DND-41 (cell line): ENCODE results near the gene ZDHHC18.

Source experiments
- ATAC-seq: fragments of 200-7000 bp; cut with Tn5 transposase; 3 replicates; pipeline ENCODE4 v1.9.1; 2021; ENCODE audit warnings: low read depth; ENCODE audit not compliant: insufficient read depth
- DNase-seq: peaks from one replicate; pipeline ENCODE4 v3.0.0-alpha.2; 2020
- H2AFZ ChIP-seq: 2 replicates; pipeline ENCODE4 v1.6.0; 2012; ENCODE audit warnings: low read depth, low read length
- H3K27ac ChIP-seq: 2 replicates; pipeline ENCODE4 v1.5.1; 2012; ENCODE audit warnings: low read length, inconsistent platforms
- H3K27me3 ChIP-seq: fragments of 200-600 bp; sonication (generic); 2 replicates; pipeline ENCODE4 v1.6.0; 2012; ENCODE audit warnings: low read length, mild to moderate bottlenecking, inconsistent platforms; ENCODE audit not compliant: insufficient read depth, poor library complexity
- H3K36me3 ChIP-seq: 2 replicates; pipeline ENCODE4 v1.5.1; 2012; ENCODE audit warnings: low read length, inconsistent platforms; ENCODE audit not compliant: insufficient read depth
- H3K4me1 ChIP-seq: 2 replicates; pipeline ENCODE4 v1.5.1; 2012; ENCODE audit warnings: mild to moderate bottlenecking, low read length; ENCODE audit not compliant: insufficient read depth
- H3K4me2 ChIP-seq: 2 replicates; pipeline ENCODE4 v1.6.0; 2012; ENCODE audit warnings: mild to moderate bottlenecking, moderate library complexity, low read length, inconsistent platforms; ENCODE audit not compliant: insufficient read depth
- H3K4me3 ChIP-seq, 2 experiments: fragments of 200-600 bp in 1 of 2; shearing (Covaris generic) in 1 of 2; 2 replicates each; pipeline ENCODE4 v1.5.1; 2012 to 2016; ENCODE audit warnings: inconsistent platforms in 2 of 2, low read length in 2 of 2, mild to moderate bottlenecking in 2 of 2, low read depth in 1 of 2, moderate library complexity in 1 of 2
- H3K79me2 ChIP-seq: 2 replicates; pipeline ENCODE4 v1.6.0; 2012; ENCODE audit warnings: low read length, inconsistent platforms; ENCODE audit not compliant: insufficient read depth
- H3K9ac ChIP-seq: 2 replicates; pipeline ENCODE4 v1.6.0; 2012; ENCODE audit warnings: low read depth, mild to moderate bottlenecking, inconsistent platforms, low read length, moderate library complexity
- H3K9me3 ChIP-seq: 2 replicates; pipeline ENCODE4 v1.5.1; 2012; ENCODE audit warnings: low read length, moderate library complexity, mild to moderate bottlenecking, inconsistent platforms; ENCODE audit not compliant: insufficient read depth, severe bottlenecking
- H4K20me1 ChIP-seq: 2 replicates; pipeline ENCODE4 v1.6.0; 2012; ENCODE audit warnings: low read length; ENCODE audit not compliant: insufficient read depth
- CTCF ChIP-seq: IDR thresholded peaks from 2 replicates; pipeline ENCODE4 v1.5.1; 2012; ENCODE audit warnings: borderline replicate concordance, low read length, moderate library complexity, mild to moderate bottlenecking; ENCODE audit not compliant: poor library complexity, severe bottlenecking; ENCODE audit errors: extremely low read depth
- EZH2 ChIP-seq: IDR thresholded peaks from 3 replicates; pipeline ENCODE4 v1.6.1; 2012; ENCODE audit warnings: borderline replicate concordance, low read depth, mild to moderate bottlenecking, moderate library complexity, low read length, inconsistent platforms; ENCODE audit not compliant: severe bottlenecking

ZDHHC18 gene

GRCh38 chr1:26851106-26851684 lies 24.7 kb downstream of the ZDHHC18 start:
- no peaks in the 10 kb centered on the region for H4K20me1 ChIP-seq
- H2AFZ ChIP-seq, result no peak overlapping the region
- H3K4me2 ChIP-seq, result no peak overlapping the region
- H3K4me3 ChIP-seq, result no peak overlapping the region
- H3K79me2 ChIP-seq, result no peaks in the 10 kb centered on the region
- H3K27ac ChIP-seq, result no peak overlapping the region
- DNase-seq, result no peak
- no peaks in the 10 kb centered on the region for H3K4me1 ChIP-seq
- no peak overlapping the region for H3K9ac ChIP-seq
- ATAC-seq, result no peak
- TF ChIP-seq CTCF (no peak), EZH2 (no peak)
- H3K27me3 ChIP-seq, result no peaks in the 10 kb centered on the region
- H3K36me3 ChIP-seq, result peaks cover 83% of the 10 kb centered on the region
- H3K9me3 ChIP-seq, result no peaks in the 10 kb centered on the region

- DNase-seq (no peak), ATAC-seq (no peak)
- no peaks in the 10 kb centered on the region for H3K79me2 ChIP-seq
- no peak overlapping the region for H3K4me2 ChIP-seq
- no peak overlapping the region for H3K27ac ChIP-seq
- no peaks in the 10 kb centered on the region for H3K9me3 ChIP-seq
- no peak overlapping the region for H3K9ac ChIP-seq
- TF ChIP-seq CTCF (no peak), EZH2 (no peak)
- H3K4me1 ChIP-seq, result no peaks in the 10 kb centered on the region
- H4K20me1 ChIP-seq, result no peaks in the 10 kb centered on the region
- H2AFZ ChIP-seq, result no peak overlapping the region
- no peak overlapping the region for H3K4me3 ChIP-seq
- peaks cover 76% of the 10 kb centered on the region for H3K36me3 ChIP-seq
- no peaks in the 10 kb centered on the region for H3K27me3 ChIP-seq
Observed at GRCh38 chr1:26852701-26853100, 26.2 kb downstream of the ZDHHC18 start.

GRCh38 chr1:26853156-26853555 lies 26.7 kb downstream of the ZDHHC18 start:
- TF ChIP-seq EZH2, result no peak
- peak; percentile 90 for TF ChIP-seq CTCF
- no peak overlapping the region for H3K27ac ChIP-seq
- DNase-seq (peak; percentile 82), ATAC-seq (peak; percentile 96)
- H3K27me3 ChIP-seq, result no peaks in the 10 kb centered on the region
- H3K4me1 ChIP-seq, result no peaks in the 10 kb centered on the region
- peaks cover 73% of the 10 kb centered on the region for H3K36me3 ChIP-seq
- H3K9me3 ChIP-seq, result no peaks in the 10 kb centered on the region
- H3K9ac ChIP-seq, result no peak overlapping the region
- no peak overlapping the region for H3K4me3 ChIP-seq
- H3K4me2 ChIP-seq, result no peak overlapping the region
- no peak overlapping the region for H2AFZ ChIP-seq
- no peaks in the 10 kb centered on the region for H4K20me1 ChIP-seq
- no peaks in the 10 kb centered on the region for H3K79me2 ChIP-seq
